Measurements from ENCODE around the gene TLX2. TPM values are rescaled to one million over a fixed set of nuclear protein-coding genes. Genes with fewer than 3 reads are reported as not detected.
A peak's percentile ranks its signal among the peaks of the same experiment; 100 is the strongest.

Gene TLX2
- polyA plus RNA-seq, 3 donors = not detected

GRCh38 chr2:74471332-74472065, 42.8 kb upstream of the TLX2 start:
- Histone ChIP-seq H3K9me3 (replicated peaks in 1 of 2; ENCODE audit: control insufficient read depth in 1 of 2, insufficient read depth in 1 of 2, low read length in 2 of 2) (no peaks in the 10 kb centered on the region), H3K36me3 (replicated peaks in 1 of 2; ENCODE audit: control insufficient read depth in 1 of 2, insufficient read depth in 2 of 2, low read length in 2 of 2) (peaks cover 14 to 19% of the 10 kb centered on the region in 2 donors), H2AFZ (ENCODE audit: insufficient read depth, low read depth, low read length, poor library complexity, severe bottlenecking) (peak overlapping the region; percentile 99), H3K27me3 (ENCODE audit: control insufficient read depth in 2 of 2, insufficient read depth in 2 of 2, low read length in 2 of 2) (no peaks in the 10 kb centered on the region), H3K4me2 (replicated peaks; ENCODE audit: extremely low read depth, low read length, poor library complexity, severe bottlenecking) (peak overlapping the region; percentile 92), H3K4me3 (replicated peaks in 1 of 3; ENCODE audit: low read depth in 2 of 3, low read length in 3 of 3) (peak overlapping the region; percentile 38 to 92 (median 62)), H3K4me1 (ENCODE audit: control insufficient read depth in 1 of 2, insufficient read depth in 2 of 2, low read length in 2 of 2) (peaks cover 23 to 29% of the 10 kb centered on the region in 2 donors), H4K20me1 (ENCODE audit: insufficient read depth, low read length) (peaks cover under 1% of the 10 kb centered on the region), H3K27ac (ENCODE audit: low read depth in 1 of 2, low read length in 2 of 2) (peak overlapping the region; percentile 89 to 97), H3K79me2 (ENCODE audit: insufficient read depth, low read length) (peaks cover 13% of the 10 kb centered on the region), H3K9ac (ENCODE audit: insufficient read depth, low read length, poor library complexity, severe bottlenecking) (peak overlapping the region; percentile 85)
- H3K36me3 Mint-ChIP-seq = peaks cover 19 to 30% of the 10 kb centered on the region in 2 donors
- H3K9me3 Mint-ChIP-seq = peaks cover 0 to 3% (median 0%) of the 10 kb centered on the region in 7 donors
- DNase-seq = no peak
- 56% methylated on average over 8 of the region's 16 CpGs for WGBS (ENCODE audit: insufficient coverage)
- H3K27ac Mint-ChIP-seq = peak overlapping the region; percentile 92 to 98 (median 98)
- TF ChIP-seq, protein P1, sequence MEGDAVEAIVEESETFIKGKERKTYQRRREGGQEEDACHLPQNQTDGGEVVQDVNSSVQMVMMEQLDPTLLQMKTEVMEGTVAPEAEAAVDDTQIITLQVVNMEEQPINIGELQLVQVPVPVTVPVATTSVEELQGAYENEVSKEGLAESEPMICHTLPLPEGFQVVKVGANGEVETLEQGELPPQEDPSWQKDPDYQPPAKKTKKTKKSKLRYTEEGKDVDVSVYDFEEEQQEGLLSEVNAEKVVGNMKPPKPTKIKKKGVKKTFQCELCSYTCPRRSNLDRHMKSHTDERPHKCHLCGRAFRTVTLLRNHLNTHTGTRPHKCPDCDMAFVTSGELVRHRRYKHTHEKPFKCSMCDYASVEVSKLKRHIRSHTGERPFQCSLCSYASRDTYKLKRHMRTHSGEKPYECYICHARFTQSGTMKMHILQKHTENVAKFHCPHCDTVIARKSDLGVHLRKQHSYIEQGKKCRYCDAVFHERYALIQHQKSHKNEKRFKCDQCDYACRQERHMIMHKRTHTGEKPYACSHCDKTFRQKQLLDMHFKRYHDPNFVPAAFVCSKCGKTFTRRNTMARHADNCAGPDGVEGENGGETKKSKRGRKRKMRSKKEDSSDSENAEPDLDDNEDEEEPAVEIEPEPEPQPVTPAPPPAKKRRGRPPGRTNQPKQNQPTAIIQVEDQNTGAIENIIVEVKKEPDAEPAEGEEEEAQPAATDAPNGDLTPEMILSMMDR (IDR thresholded peaks at IDR 0.05) = no peak
- peaks cover 0 to 2% (median 0%) of the 10 kb centered on the region in 3 donors for H3K27me3 Mint-ChIP-seq (ENCODE audit: low read depth in 3 of 3)
- intact Hi-C loops (cut with micrococcal nuclease) = no loop called here
- peak overlapping the region; percentile 92 to 97 for H3K4me3 Mint-ChIP-seq
- H3K4me1 Mint-ChIP-seq = peaks cover 20% of the 10 kb centered on the region

- H3K27me3 Mint-ChIP-seq (ENCODE audit: low read depth in 3 of 3) = peaks cover 0 to 2% (median 0%) of the 10 kb centered on the region in 3 donors
- peaks cover 31 to 37% of the 10 kb centered on the region in 2 donors for H3K4me1 ChIP-seq (ENCODE audit: control insufficient read depth in 1 of 2, insufficient read depth in 2 of 2, low read length in 2 of 2)
- peak; percentile 92 to 96 (median 94) for DNase-seq
- H3K9me3 ChIP-seq (replicated peaks in 1 of 2; ENCODE audit: control insufficient read depth in 1 of 2, insufficient read depth in 1 of 2, low read length in 2 of 2) = no peaks in the 10 kb centered on the region
- H3K4me2 ChIP-seq (replicated peaks; ENCODE audit: extremely low read depth, low read length, poor library complexity, severe bottlenecking) = peak within 1 kb of the TSS; percentile 92
- peak within 1 kb of the TSS; percentile 38 to 92 (median 62) for H3K4me3 ChIP-seq (replicated peaks in 1 of 3; ENCODE audit: low read depth in 2 of 3, low read length in 3 of 3)
- H3K4me1 Mint-ChIP-seq = peaks cover 28% of the 10 kb centered on the region
- H3K4me3 Mint-ChIP-seq = peak within 1 kb of the TSS; percentile 92 to 97
- peak within 1 kb of the TSS; percentile 99 for H2AFZ ChIP-seq (ENCODE audit: insufficient read depth, low read depth, low read length, poor library complexity, severe bottlenecking)
- intact Hi-C loops (cut with micrococcal nuclease) = no loop called here
- under 1% methylated on average over 58 of the region's 66 CpGs for WGBS (ENCODE audit: insufficient coverage)
- peak within 1 kb of the TSS; percentile 85 for H3K9ac ChIP-seq (ENCODE audit: insufficient read depth, low read length, poor library complexity, severe bottlenecking)
- H3K27me3 ChIP-seq (ENCODE audit: control insufficient read depth in 2 of 2, insufficient read depth in 2 of 2, low read length in 2 of 2) = no peaks in the 10 kb centered on the region
- peaks cover 17% of the 10 kb centered on the region for H3K79me2 ChIP-seq (ENCODE audit: insufficient read depth, low read length)
- H3K27ac Mint-ChIP-seq = peak within 1 kb of the TSS; percentile 92 to 98 (median 98)
- peak within 1 kb of the TSS; percentile 89 to 97 for H3K27ac ChIP-seq (ENCODE audit: low read depth in 1 of 2, low read length in 2 of 2)
- H4K20me1 ChIP-seq (ENCODE audit: insufficient read depth, low read length) = peaks cover 5% of the 10 kb centered on the region
- H3K9me3 Mint-ChIP-seq = peaks cover 0 to 3% (median 0%) of the 10 kb centered on the region in 7 donors
- H3K36me3 ChIP-seq (replicated peaks in 1 of 2; ENCODE audit: control insufficient read depth in 1 of 2, insufficient read depth in 2 of 2, low read length in 2 of 2) = peaks cover 14 to 19% of the 10 kb centered on the region in 2 donors
- H3K36me3 Mint-ChIP-seq = peaks cover 19 to 30% of the 10 kb centered on the region in 2 donors
- TF ChIP-seq, protein P1 (IDR thresholded peaks at IDR 0.05) = no peak
Observed at GRCh38 chr2:74472086-74472944, 41.9 kb upstream of the TLX2 start, which contains the start of gene MRPL53. Gene MRPL53, minus strand, starts transcription at chr2:74472680. Its CDS starts 20 bp downstream, at chr2:74472660.

Data from CD14-positive monocyte (primary cell).